VCaP (cell line): ENCODE data around the gene DNER.
A peak's percentile ranks its signal among the peaks of the same experiment; 100 is the strongest.
"Not testable (repeated sequence)": the region's sequence is repeated elsewhere in the genome, so short reads cannot be mapped to it uniquely, and the experiment has no call there.

Source experiments
- H3K27ac ChIP-seq: fragments of 450-650 bp; 2 replicates; pipeline ENCODE4 v1.5.1; 2017
- CTCF ChIP-seq: fragments of 450-650 bp; conservative IDR thresholded peaks from 2 replicates; pipeline ENCODE4 v1.5.1; 2017; ENCODE audit warnings: mild to moderate bottlenecking, moderate library complexity

Gene DNER

GRCh38 chr2:229726643-229727042, 12.3 kb upstream of the DNER start:
- H3K27ac ChIP-seq: no peak overlapping the region
- no peak for TF ChIP-seq CTCF

GRCh38 chr2:229725716-229726574, 11.6 kb upstream of the DNER start:
- no peak for TF ChIP-seq CTCF
- H3K27ac ChIP-seq: no peak overlapping the region

- H3K27ac ChIP-seq: not testable (repeated sequence)
Measured at GRCh38 chr2:229723192-229723591, 8.8 kb upstream of the DNER start.

- no peak for TF ChIP-seq CTCF
- no peak overlapping the region for H3K27ac ChIP-seq
Measured at GRCh38 chr2:229719926-229720647, 5.7 kb upstream of the DNER start.

GRCh38 chr2:229718057-229718456, 3.7 kb upstream of the DNER start:
- TF ChIP-seq CTCF: no peak
- H3K27ac ChIP-seq: no peak overlapping the region

- TF ChIP-seq CTCF: peak; percentile 85
- H3K27ac ChIP-seq: no peak overlapping the region
Measured at GRCh38 chr2:229715895-229716507, 1.6 kb upstream of the DNER start.

GRCh38 chr2:229714736-229715541, 584 bp upstream of the DNER start:
- TF ChIP-seq CTCF: no peak
- no peak overlapping the region for H3K27ac ChIP-seq
